Kidney (tissue), 14 donors: Measurements from ENCODE around the gene CHST10. TPM values are rescaled to one million over a fixed set of nuclear protein-coding genes. Genes with fewer than 3 reads are reported as not detected.

Source experiments
- DNase-seq, 5 donors: peaks; one replicate each; pipeline ENCODE4 v3.0.0-alpha.2; 2013 to 2020
- FAIRE-seq: peaks from 2 replicates; lab custom pipeline; 2012; peaks lifted over from hg19 to GRCh38; lab: Jason Lieb, UNC
- H3K27ac ChIP-seq, 2 donors: one replicate each; pipeline ENCODE4 v1.7.0; 2013; ENCODE audit warnings: low read depth in 2 of 2, low read length in 2 of 2, inconsistent platforms in 1 of 2
- H3K27me3 ChIP-seq: one replicate; pipeline ENCODE4 v1.7.1; 2013; ENCODE audit warnings: low read length, inconsistent platforms; ENCODE audit not compliant: control insufficient read depth, insufficient read depth
- H3K36me3 ChIP-seq, 3 donors: one replicate each; pipeline versions ENCODE4 v1.7.0 to v1.7.1; 2013; ENCODE audit warnings: low read length in 3 of 3, control low read depth in 1 of 3, inconsistent platforms in 1 of 3; ENCODE audit not compliant: insufficient read depth in 3 of 3, control insufficient read depth in 2 of 3
- H3K4me1 ChIP-seq, 3 donors: one replicate each; pipeline versions ENCODE4 v1.7.0 to v1.7.1; 2013; ENCODE audit warnings: low read length in 3 of 3, inconsistent platforms in 1 of 3, low read depth in 1 of 3; ENCODE audit not compliant: control insufficient read depth in 2 of 3, insufficient read depth in 2 of 3
- H3K4me3 ChIP-seq, 3 donors: one replicate each; pipeline versions ENCODE4 v1.7.0 to v1.8.1; 2013; ENCODE audit warnings: low read length in 3 of 3, control low read depth in 1 of 3, inconsistent platforms in 1 of 3
- H3K9ac ChIP-seq, 3 donors: one replicate each; pipeline versions ENCODE4 v1.7.0 to v1.7.1; 2013; ENCODE audit warnings: low read length in 3 of 3, control low read depth in 1 of 3, inconsistent platforms in 1 of 3
- H3K9me3 ChIP-seq, 3 donors: one replicate each; pipeline versions ENCODE4 v1.7.0 to v1.7.1; 2013; ENCODE audit warnings: low read length in 3 of 3, control low read depth in 1 of 3, inconsistent platforms in 1 of 3; ENCODE audit not compliant: control insufficient read depth in 2 of 3, insufficient read depth in 1 of 3
- CTCF ChIP-seq: IDR thresholded peaks from 3 replicates; pipeline ENCODE4 v1.5.1; 2012; ENCODE audit warnings: mild to moderate bottlenecking, moderate library complexity, borderline replicate concordance; ENCODE audit not compliant: insufficient read depth; ENCODE audit errors: extremely low read depth
- intact Hi-C: fragments of 100-400 bp; cut with DNase I; formaldehyde crosslinking; loops from one replicate; pipeline ENCODE4 v1.11.1; 2022
- polyA plus RNA-seq: library from polyadenylated mRNA; stranded (reverse); fragments of 350-450 nt; fragmentation: Illumina TruSeq; extraction: RNeasy Lipid Tissue Mini Kit (QIAGEN cat#74804); gene quantifications from one replicate; pipeline ENCODE4 v1.2.3, GENCODE V29; 2014; ENCODE audit warnings: low read depth, low replicate concordance; ENCODE audit not compliant: insufficient read depth
- total RNA-seq: library from RNA; stranded (reverse); fragmentation: NEBNext Ultra II Directional; extraction: Animal tissue kit (Norgen Biotek cat#: 25700); gene quantifications from one replicate; pipeline ENCODE4 v1.2.1, GENCODE V29; 2021
- donor health status: control.
- donor health status: control.
- donor health status: control.
- donor health status: control.
- donor health status: control.
- donor health status: DM: yes; HTN: yes; CAD: no.
- donor health status: Normal renal cell carcinoma (clear cell type).

The CHST10 gene
- total and polyA plus RNA-seq, 2 donors from 2014 or later, result 6.2 to 7.1 TPM

GRCh38 chr2:100417711-100418124, 250 bp upstream of the CHST10 start:
- H3K36me3 ChIP-seq, result no peaks in the 10 kb centered on the region
- FAIRE-seq (no peak), DNase-seq (peak in 1 of 5 donors; percentile 69)
- peak overlapping the region; percentile 24 to 87 (median 57) for H3K4me3 ChIP-seq
- H3K27me3 ChIP-seq, result no peaks in the 10 kb centered on the region
- no peak overlapping the region for H3K27ac ChIP-seq
- intact Hi-C loops, result no loop called here
- no peaks in the 10 kb centered on the region for H3K9me3 ChIP-seq
- TF ChIP-seq CTCF, result no peak
- peak overlapping the region in 1 of 3 donors; percentile 26 for H3K9ac ChIP-seq
- peaks cover 0 to 6% (median 5%) of the 10 kb centered on the region in 3 donors for H3K4me1 ChIP-seq

DNA sequence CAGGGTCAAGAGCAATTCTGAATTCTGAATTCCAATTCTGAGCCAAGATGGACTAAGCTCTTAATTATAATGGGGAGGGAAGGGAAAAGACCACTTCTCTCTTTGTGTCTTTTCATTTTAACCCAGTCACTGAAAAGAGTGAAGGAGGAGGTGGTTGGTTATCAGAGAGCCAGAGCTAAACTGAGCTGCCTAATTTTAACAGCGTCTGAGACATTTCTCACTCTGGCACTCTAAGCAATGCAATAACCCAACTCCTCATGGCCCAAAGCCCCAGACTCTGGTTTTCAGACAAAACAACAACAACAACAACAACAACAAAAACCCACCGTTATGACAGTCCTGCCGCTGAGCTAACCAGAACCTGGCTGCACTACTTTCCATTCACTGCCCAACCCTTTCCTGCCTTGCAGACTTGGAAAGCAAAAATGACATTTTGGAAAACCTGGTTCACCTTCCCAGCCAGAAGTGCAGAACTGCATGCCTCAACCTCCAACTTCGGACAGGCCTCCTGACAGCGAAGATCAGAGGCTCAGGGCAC, 1.0 kb downstream of the CHST10 start:
- Histone ChIP-seq H3K27me3 (no peaks in the 10 kb centered on the region), H3K36me3 (no peaks in the 10 kb centered on the region), H3K4me1 (peaks cover 0 to 6% (median 5%) of the 10 kb centered on the region in 3 donors), H3K9ac (peak overlapping the region; percentile 50 to 77 (median 63)), H3K9me3 (no peaks in the 10 kb centered on the region), H3K27ac (no peak overlapping the region), H3K4me3 (peak overlapping the region; percentile 71 to 91 (median 87))
- intact Hi-C loops, result no loop called here
- FAIRE-seq, result no peak
- TF ChIP-seq CTCF, result no peak
- no peak for DNase-seq

DNA sequence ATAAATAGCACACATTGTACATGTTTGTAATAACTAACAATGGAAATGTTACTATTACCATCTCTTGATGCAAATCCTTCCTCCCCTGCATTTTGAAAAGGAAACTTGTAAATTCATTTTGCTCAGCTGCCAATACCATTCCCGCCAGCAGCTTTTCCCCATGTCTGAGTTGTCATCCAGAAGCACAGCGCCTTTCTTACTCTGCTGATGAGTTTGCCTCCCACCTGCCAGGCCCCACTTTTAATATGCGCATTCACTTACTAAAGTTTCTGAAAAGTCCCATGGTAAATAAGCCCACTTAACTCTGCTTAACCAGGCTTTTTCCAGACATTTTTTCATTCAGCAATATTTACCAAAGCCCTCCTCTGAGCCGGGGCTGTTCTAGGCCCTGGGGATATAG, 3.9 kb downstream of the CHST10 start:
- TF ChIP-seq CTCF, result no peak
- Histone ChIP-seq H3K4me3 (no peak overlapping the region), H3K9ac (no peak overlapping the region), H3K4me1 (peaks cover 0 to 6% (median 5%) of the 10 kb centered on the region in 3 donors), H3K9me3 (no peaks in the 10 kb centered on the region), H3K27me3 (no peaks in the 10 kb centered on the region), H3K27ac (no peak overlapping the region), H3K36me3 (no peaks in the 10 kb centered on the region)
- FAIRE-seq (no peak), DNase-seq (no peak)
- intact Hi-C loops, result no loop called here

GRCh38 chr2:100412881-100413321, 4.6 kb downstream of the CHST10 start:
- Histone ChIP-seq H3K27ac (no peak overlapping the region), H3K27me3 (no peaks in the 10 kb centered on the region), H3K9ac (no peak overlapping the region), H3K36me3 (no peaks in the 10 kb centered on the region), H3K4me1 (peaks cover 0 to 6% (median 5%) of the 10 kb centered on the region in 3 donors), H3K9me3 (no peaks in the 10 kb centered on the region), H3K4me3 (no peak overlapping the region)
- TF ChIP-seq CTCF, result no peak
- FAIRE-seq (no peak), DNase-seq (no peak)
- intact Hi-C loops, result no loop called here
